ENCODE measurements around the gene UBE2H.

DNA sequence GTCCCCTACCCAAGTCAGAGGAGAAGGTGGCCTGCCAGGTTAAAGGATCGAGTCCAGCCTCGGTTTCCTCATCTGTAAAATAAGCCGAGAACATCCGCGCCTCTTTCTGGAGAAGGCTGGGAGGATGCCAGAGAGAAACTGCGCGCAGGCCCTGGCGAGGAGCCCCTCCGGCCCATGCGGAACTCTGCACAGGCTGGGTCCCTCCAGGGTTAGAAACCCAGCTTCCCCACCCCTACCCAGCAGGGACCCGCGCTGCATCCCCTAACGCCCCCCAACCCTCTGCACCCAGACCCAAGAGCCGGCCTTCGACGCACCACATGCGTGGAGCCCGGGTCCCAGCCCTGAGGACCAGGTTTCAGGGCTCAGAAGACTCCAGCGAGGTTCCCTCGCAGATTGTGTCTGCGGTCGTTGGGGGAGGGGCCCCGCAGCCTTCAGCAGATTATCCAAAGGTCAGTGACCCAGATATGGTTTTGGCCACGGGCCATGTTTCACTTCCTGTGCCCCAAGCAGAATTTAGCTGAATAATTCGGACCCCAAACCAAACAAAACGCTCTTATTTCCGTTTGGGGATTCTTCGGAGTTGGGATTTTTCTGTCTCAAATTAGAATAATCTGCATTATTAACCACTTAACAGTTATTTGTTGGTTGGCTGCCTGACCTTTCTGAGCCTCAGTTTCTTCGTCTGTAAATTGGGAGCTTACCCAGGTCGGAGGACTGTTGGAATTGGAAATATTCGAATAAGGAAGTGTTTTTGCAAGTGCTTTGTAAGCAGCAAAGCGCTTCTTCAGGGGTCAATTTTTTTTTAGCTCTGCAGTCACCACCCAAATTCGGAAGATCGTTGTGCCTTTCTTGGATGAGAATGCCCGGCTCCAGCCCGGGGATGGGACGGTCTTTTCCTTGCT, 167.7 kb downstream of the UBE2H start:
- TF ChIP-seq, protein P1, sequence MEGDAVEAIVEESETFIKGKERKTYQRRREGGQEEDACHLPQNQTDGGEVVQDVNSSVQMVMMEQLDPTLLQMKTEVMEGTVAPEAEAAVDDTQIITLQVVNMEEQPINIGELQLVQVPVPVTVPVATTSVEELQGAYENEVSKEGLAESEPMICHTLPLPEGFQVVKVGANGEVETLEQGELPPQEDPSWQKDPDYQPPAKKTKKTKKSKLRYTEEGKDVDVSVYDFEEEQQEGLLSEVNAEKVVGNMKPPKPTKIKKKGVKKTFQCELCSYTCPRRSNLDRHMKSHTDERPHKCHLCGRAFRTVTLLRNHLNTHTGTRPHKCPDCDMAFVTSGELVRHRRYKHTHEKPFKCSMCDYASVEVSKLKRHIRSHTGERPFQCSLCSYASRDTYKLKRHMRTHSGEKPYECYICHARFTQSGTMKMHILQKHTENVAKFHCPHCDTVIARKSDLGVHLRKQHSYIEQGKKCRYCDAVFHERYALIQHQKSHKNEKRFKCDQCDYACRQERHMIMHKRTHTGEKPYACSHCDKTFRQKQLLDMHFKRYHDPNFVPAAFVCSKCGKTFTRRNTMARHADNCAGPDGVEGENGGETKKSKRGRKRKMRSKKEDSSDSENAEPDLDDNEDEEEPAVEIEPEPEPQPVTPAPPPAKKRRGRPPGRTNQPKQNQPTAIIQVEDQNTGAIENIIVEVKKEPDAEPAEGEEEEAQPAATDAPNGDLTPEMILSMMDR (IDR thresholded peaks at IDR 0.05; ENCODE audit: insufficient read depth, low read length, poor library complexity, severe bottlenecking): no peak
- TF ChIP-seq EZH2phosphoT487 (conservative IDR thresholded peaks at IDR 0.05; ENCODE audit: low read length): no peak
